ENCODE measurements around the gene IGFALS.

The IGFALS gene

GRCh38 chr16:1815461-1815860, 22.0 kb upstream of the IGFALS start:
- no peak for DNase-seq
- H3K27ac ChIP-seq (ENCODE audit: low read length), result no peak overlapping the region
- no peak overlapping the region for H3K4me3 ChIP-seq (ENCODE audit: low read depth in 1 of 2, low read length in 2 of 2)
- H3K4me2 ChIP-seq (ENCODE audit: insufficient read depth, low read length), result no peak overlapping the region
- no peaks in the 10 kb centered on the region for H3K4me1 ChIP-seq (ENCODE audit: insufficient read depth, low read length)
- H3K27me3 ChIP-seq (ENCODE audit: insufficient read depth, low read length, poor library complexity), result no peaks in the 10 kb centered on the region
- H4K20me1 ChIP-seq (ENCODE audit: insufficient read depth, low read length), result no peaks in the 10 kb centered on the region; the same call in 1 of the 2 replicates
- H2AFZ ChIP-seq (ENCODE audit: low read depth, low read length), result no peak overlapping the region
- H3K9me3 ChIP-seq (ENCODE audit: insufficient read depth, low read length, severe bottlenecking), result no peaks in the 10 kb centered on the region
- peaks cover 65% of the 10 kb centered on the region for H3K36me3 ChIP-seq (ENCODE audit: insufficient read depth, low read length)
- no peak for TF ChIP-seq CTCF (IDR thresholded peaks at IDR 0.05; ENCODE audit: borderline replicate concordance, extremely low read depth, low read length, poor library complexity, severe bottlenecking)
- TF ChIP-seq EZH2 (IDR thresholded peaks at IDR 0.05; ENCODE audit: borderline replicate concordance, low read depth, low read length, severe bottlenecking), result no peak
- ATAC-seq (ENCODE audit: insufficient read depth, low read depth), result no peak
- no peak overlapping the region for H3K9ac ChIP-seq (ENCODE audit: low read depth, low read length)
- no peaks in the 10 kb centered on the region for H3K79me2 ChIP-seq (ENCODE audit: insufficient read depth, low read length)

GRCh38 chr16:1812732-1813163, 19.2 kb upstream of the IGFALS start:
- DNase-seq (peak; percentile 28), ATAC-seq (ENCODE audit: insufficient read depth, low read depth) (0 out of 3 replicates have a peak, but pooled peaks have one; percentile 42)
- Histone ChIP-seq H3K36me3 (ENCODE audit: insufficient read depth, low read length) (peaks cover 62% of the 10 kb centered on the region), H4K20me1 (ENCODE audit: insufficient read depth, low read length) (no peaks in the 10 kb centered on the region), H3K9me3 (ENCODE audit: insufficient read depth, low read length, severe bottlenecking) (no peaks in the 10 kb centered on the region), H3K4me3 (ENCODE audit: low read depth in 1 of 2, low read length in 2 of 2) (no peak overlapping the region), H2AFZ (ENCODE audit: low read depth, low read length) (no peak overlapping the region), H3K27me3 (ENCODE audit: insufficient read depth, low read length, poor library complexity) (no peaks in the 10 kb centered on the region), H3K9ac (ENCODE audit: low read depth, low read length) (no peak overlapping the region), H3K4me1 (ENCODE audit: insufficient read depth, low read length) (no peaks in the 10 kb centered on the region), H3K27ac (ENCODE audit: low read length) (no peak overlapping the region), H3K79me2 (ENCODE audit: insufficient read depth, low read length) (no peaks in the 10 kb centered on the region), H3K4me2 (ENCODE audit: insufficient read depth, low read length) (no peak overlapping the region)
- no peak for TF ChIP-seq EZH2 (IDR thresholded peaks at IDR 0.05; ENCODE audit: borderline replicate concordance, low read depth, low read length, severe bottlenecking)
- TF ChIP-seq CTCF (IDR thresholded peaks at IDR 0.05; ENCODE audit: borderline replicate concordance, extremely low read depth, low read length, poor library complexity, severe bottlenecking), result peak; percentile 36

GRCh38 chr16:1810536-1810935, 17.0 kb upstream of the IGFALS start:
- Histone ChIP-seq H3K79me2 (ENCODE audit: insufficient read depth, low read length) (no peaks in the 10 kb centered on the region), H3K4me3 (ENCODE audit: low read depth in 1 of 2, low read length in 2 of 2) (no peak overlapping the region), H3K27me3 (ENCODE audit: insufficient read depth, low read length, poor library complexity) (no peaks in the 10 kb centered on the region), H3K27ac (ENCODE audit: low read length) (no peak overlapping the region), H3K9ac (ENCODE audit: low read depth, low read length) (no peak overlapping the region), H3K36me3 (ENCODE audit: insufficient read depth, low read length) (peaks cover 55% of the 10 kb centered on the region), H3K4me2 (ENCODE audit: insufficient read depth, low read length) (no peak overlapping the region), H3K9me3 (ENCODE audit: insufficient read depth, low read length, severe bottlenecking) (no peaks in the 10 kb centered on the region), H4K20me1 (ENCODE audit: insufficient read depth, low read length) (no peaks in the 10 kb centered on the region), H2AFZ (ENCODE audit: low read depth, low read length) (no peak overlapping the region), H3K4me1 (ENCODE audit: insufficient read depth, low read length) (no peaks in the 10 kb centered on the region)
- no peak for ATAC-seq (ENCODE audit: insufficient read depth, low read depth)
- no peak for DNase-seq
- no peak for TF ChIP-seq EZH2 (IDR thresholded peaks at IDR 0.05; ENCODE audit: borderline replicate concordance, low read depth, low read length, severe bottlenecking)
- no peak for TF ChIP-seq CTCF (IDR thresholded peaks at IDR 0.05; ENCODE audit: borderline replicate concordance, extremely low read depth, low read length, poor library complexity, severe bottlenecking)

GRCh38 chr16:1810106-1810505, 16.6 kb upstream of the IGFALS start:
- no peaks in the 10 kb centered on the region for H3K27me3 ChIP-seq (ENCODE audit: insufficient read depth, low read length, poor library complexity)

More at GRCh38 chr16:1810106-1810505, 16.6 kb upstream of the IGFALS start:
- Histone ChIP-seq H3K4me3 (ENCODE audit: low read depth in 1 of 2, low read length in 2 of 2) (no peak overlapping the region), H3K4me1 (ENCODE audit: insufficient read depth, low read length) (no peaks in the 10 kb centered on the region), H4K20me1 (ENCODE audit: insufficient read depth, low read length) (no peaks in the 10 kb centered on the region), H3K27ac (ENCODE audit: low read length) (no peak overlapping the region), H3K36me3 (ENCODE audit: insufficient read depth, low read length) (peaks cover 51% of the 10 kb centered on the region), H3K79me2 (ENCODE audit: insufficient read depth, low read length) (no peaks in the 10 kb centered on the region), H2AFZ (ENCODE audit: low read depth, low read length) (no peak overlapping the region), H3K9ac (ENCODE audit: low read depth, low read length) (no peak overlapping the region), H3K4me2 (ENCODE audit: insufficient read depth, low read length) (no peak overlapping the region), H3K9me3 (ENCODE audit: insufficient read depth, low read length, severe bottlenecking) (no peaks in the 10 kb centered on the region)
- TF ChIP-seq CTCF (IDR thresholded peaks at IDR 0.05; ENCODE audit: borderline replicate concordance, extremely low read depth, low read length, poor library complexity, severe bottlenecking) (no peak), EZH2 (IDR thresholded peaks at IDR 0.05; ENCODE audit: borderline replicate concordance, low read depth, low read length, severe bottlenecking) (no peak)
- DNase-seq (no peak), ATAC-seq (ENCODE audit: insufficient read depth, low read depth) (no peak)
